Gastrocnemius medialis (tissue), 4 donors: Measurements from ENCODE around the gene PPT1.

Experiments
- CTCF ChIP-seq, 5 experiments: fragments of 450-650 bp in 3 of 5; fragments of 200-600 bp in 2 of 5; sonication (generic) in 2 of 5; IDR thresholded peaks in 4 of 5; conservative IDR thresholded peaks in 1 of 5; 1 replicate in 4 of 5; 2 replicates in 1 of 5; pipeline ENCODE4 v1.5.1; 2016 to 2019; ENCODE audit warnings: antibody characterized with exemption in 5 of 5, mild to moderate bottlenecking in 3 of 5, moderate library complexity in 3 of 5
- POLR2A ChIP-seq, 2 donors: fragments of 450-650 bp; IDR thresholded peaks; one replicate each; pipeline ENCODE4 v1.6.1; 2017; ENCODE audit warnings: antibody characterized with exemption in 2 of 2, mild to moderate bottlenecking in 2 of 2, moderate library complexity in 2 of 2

- TF ChIP-seq CTCF (IDR thresholded peaks at IDR 0.05 in 4 of 5, conservative IDR thresholded peaks at IDR 0.05 in 1 of 5): no peak
- TF ChIP-seq POLR2A (IDR thresholded peaks at IDR 0.05): no peak
Observed at GRCh38 chr1:40049725-40050124, 47.3 kb downstream of the PPT1 start.
